Activated CD8-positive, alpha-beta T cell treated with anti-CD3 and anti-CD28 coated beads for 36 hours (primary cell): ENCODE data around the gene TRUB1. TPM values are rescaled to one million over a fixed set of nuclear protein-coding genes. Genes with fewer than 3 reads are reported as not detected.

Source experiments
- ATAC-seq: fragments of 200-7000 bp; cut with Tn5 transposase; one replicate; pipeline ENCODE4 v1.10.0; 2021; ENCODE audit warnings: mild to moderate bottlenecking, moderate library complexity
- CTCF ChIA-PET: fragments of 350-600 bp; sonication (Branson Sonifier 250); formaldehyde crosslinking; loops from one replicate; lab custom pipeline; 2021; ENCODE audit warnings: antibody characterized with exemption; lab: Charles Lee
- POLR2A ChIA-PET: fragments of 350-600 bp; sonication (Branson Sonifier 250); formaldehyde crosslinking; loops from one replicate; lab custom pipeline; 2021; ENCODE audit warnings: antibody characterized with exemption; lab: Charles Lee
- DNase-seq: peaks from one replicate; pipeline ENCODE4 v3.0.0-alpha.2; 2020
- H3K27ac Mint-ChIP-seq: one replicate; pipeline ENCODE4 v1.8.0; 2021; ENCODE audit warnings: mild to moderate bottlenecking, mixed read lengths
- H3K27me3 Mint-ChIP-seq: one replicate; pipeline ENCODE4 v1.8.0; 2021; ENCODE audit warnings: mixed read lengths
- H3K36me3 Mint-ChIP-seq: one replicate; pipeline ENCODE4 v1.8.0; 2021; ENCODE audit warnings: low read depth, mixed read lengths
- H3K4me1 Mint-ChIP-seq: one replicate; pipeline ENCODE4 v1.8.0; 2021; ENCODE audit warnings: low read depth, mixed read lengths
- H3K4me3 Mint-ChIP-seq: one replicate; pipeline ENCODE4 v1.8.0; 2021; ENCODE audit warnings: mild to moderate bottlenecking, moderate library complexity, mixed read lengths
- H3K9me3 Mint-ChIP-seq: one replicate; pipeline ENCODE4 v1.8.0; 2021; ENCODE audit warnings: mixed read lengths
- CTCF ChIP-seq: fragments of 200-600 bp; IDR thresholded peaks from one replicate; pipeline ENCODE4 v1.8.0; 2022; ENCODE audit warnings: antibody characterized with exemption, mild to moderate bottlenecking
- intact Hi-C: fragments of 100-400 bp; cut with micrococcal nuclease; formaldehyde crosslinking; loops from one replicate; pipeline ENCODE4 v1.10.0; 2022
- total RNA-seq, 2 experiments: library from RNA; stranded (reverse); gene quantifications; one replicate each; pipeline ENCODE4 v1.2.3, GENCODE V29; 2021

Gene TRUB1
- total RNA-seq, 2 experiments from 2014 or later = 14.9 to 16.8 TPM

- H3K4me1 Mint-ChIP-seq = peaks cover 25% of the 10 kb centered on the region
- ATAC-seq = peak; percentile 52
- H3K36me3 Mint-ChIP-seq = no peaks in the 10 kb centered on the region
- intact Hi-C loops = no loop called here
- TF ChIP-seq CTCF = no peak
- H3K27ac Mint-ChIP-seq = peak overlapping the region; percentile 67
- CTCF ChIA-PET = interaction anchor here (1.1 to 1.9 kb wide), 3 partner anchors 19 to 37 kb away, joined by 3 to 8 read pairs (median 3); no protein-coding TSS in a partner anchor
- POLR2A ChIA-PET = no interaction called here
- no peak overlapping the region for H3K4me3 Mint-ChIP-seq
- no peak for DNase-seq
- H3K27me3 Mint-ChIP-seq = peaks cover 4% of the 10 kb centered on the region
- H3K9me3 Mint-ChIP-seq = no peaks in the 10 kb centered on the region
Measured at GRCh38 chr10:114914560-114914959, 23.4 kb upstream of the TRUB1 start.

- no peak overlapping the region for H3K4me3 Mint-ChIP-seq
- peak overlapping the region; percentile 67 for H3K27ac Mint-ChIP-seq
- H3K36me3 Mint-ChIP-seq = no peaks in the 10 kb centered on the region
- H3K9me3 Mint-ChIP-seq = no peaks in the 10 kb centered on the region
- POLR2A ChIA-PET = no interaction called here
- peaks cover 5% of the 10 kb centered on the region for H3K27me3 Mint-ChIP-seq
- CTCF ChIA-PET = interaction anchor here (1.9 kb wide), 1 partner anchor 38 kb away, joined by 8 read pairs; no protein-coding TSS in a partner anchor
- intact Hi-C loops = no loop called here
- peaks cover 25% of the 10 kb centered on the region for H3K4me1 Mint-ChIP-seq
- ATAC-seq = no peak
- TF ChIP-seq CTCF = no peak
- no peak for DNase-seq
Measured at GRCh38 chr10:114915294-114915693, 22.7 kb upstream of the TRUB1 start.

DNA sequence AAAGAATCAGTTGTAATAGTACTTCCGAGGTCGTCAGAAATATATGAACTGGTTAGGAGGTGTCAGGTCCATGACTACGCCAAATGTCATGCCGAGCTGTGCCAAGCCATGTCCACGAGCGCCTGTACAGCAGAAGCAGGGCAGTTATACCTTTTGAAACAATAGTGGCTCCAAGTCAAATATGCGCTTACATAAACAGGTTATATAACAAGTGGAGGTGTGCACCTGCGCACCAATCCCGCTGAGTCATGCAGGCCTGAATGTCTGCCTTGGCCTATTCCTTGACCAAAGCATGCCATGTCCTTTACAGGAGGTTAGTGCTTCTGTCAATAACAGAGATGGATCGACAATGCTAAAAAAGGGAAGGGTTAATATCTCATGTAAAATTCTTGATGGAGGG is 21.3 kb upstream of the TRUB1 start:
- CTCF ChIA-PET = interaction anchor here (1.0 kb wide), 1 partner anchor 302 kb away, joined by 3 read pairs; no protein-coding TSS in a partner anchor
- ATAC-seq (no peak), DNase-seq (no peak)
- peaks cover 6% of the 10 kb centered on the region for H3K27me3 Mint-ChIP-seq
- no peak for TF ChIP-seq CTCF
- intact Hi-C loops = no loop called here
- no peaks in the 10 kb centered on the region for H3K9me3 Mint-ChIP-seq
- no peak overlapping the region for H3K27ac Mint-ChIP-seq
- POLR2A ChIA-PET = no interaction called here
- peaks cover 18% of the 10 kb centered on the region for H3K4me1 Mint-ChIP-seq
- no peak overlapping the region for H3K4me3 Mint-ChIP-seq
- no peaks in the 10 kb centered on the region for H3K36me3 Mint-ChIP-seq

GRCh38 chr10:114917459-114917858 is 20.5 kb upstream of the TRUB1 start:
- intact Hi-C loops = no loop called here
- CTCF ChIA-PET = interaction anchor here (1.0 kb wide), 1 partner anchor 302 kb away, joined by 3 read pairs; no protein-coding TSS in a partner anchor
- no peak for TF ChIP-seq CTCF
- Mint-ChIP-seq H3K9me3 (no peaks in the 10 kb centered on the region), H3K27me3 (peaks cover 7% of the 10 kb centered on the region), H3K4me3 (no peak overlapping the region), H3K36me3 (no peaks in the 10 kb centered on the region), H3K4me1 (peaks cover 12% of the 10 kb centered on the region), H3K27ac (no peak overlapping the region)
- DNase-seq (no peak), ATAC-seq (no peak)
- POLR2A ChIA-PET = no interaction called here

DNA sequence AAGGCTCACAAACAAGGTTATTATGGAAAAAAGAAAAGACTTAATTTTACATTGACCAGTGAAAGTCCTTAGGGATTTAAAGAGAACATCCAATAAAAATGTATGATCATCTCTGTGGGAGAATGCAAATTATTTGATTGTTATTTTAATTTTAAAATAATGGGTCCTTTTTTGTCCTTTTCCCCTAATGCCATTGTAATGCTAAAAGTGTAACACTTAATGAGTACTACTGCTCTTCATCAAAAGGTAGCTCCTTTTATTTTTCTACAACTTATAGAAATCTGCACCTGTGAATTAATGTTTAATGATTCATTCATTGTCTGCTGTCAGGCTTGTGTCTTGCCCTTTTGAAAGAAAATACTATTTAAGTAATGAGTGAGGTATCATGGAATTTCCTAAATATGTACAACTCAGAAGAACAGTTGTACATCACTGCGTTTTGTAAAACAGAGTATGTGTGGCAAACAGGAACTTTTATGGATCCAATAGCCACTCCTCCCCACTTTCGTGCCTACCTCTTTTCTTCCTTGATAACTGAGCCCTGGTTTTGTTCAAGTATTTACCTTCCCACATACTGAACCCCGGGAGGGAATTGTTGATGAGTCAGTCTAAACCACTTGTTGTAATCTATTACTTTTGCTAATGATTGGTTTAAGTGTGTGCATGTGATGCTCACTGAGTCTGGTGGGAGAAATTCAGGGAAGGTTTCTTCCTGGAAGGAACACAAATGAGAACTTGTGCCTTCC is 19.9 kb upstream of the TRUB1 start:
- intact Hi-C loops = no loop called here
- Mint-ChIP-seq H3K4me3 (no peak overlapping the region), H3K9me3 (no peaks in the 10 kb centered on the region), H3K4me1 (peaks cover 12% of the 10 kb centered on the region), H3K27me3 (peaks cover 11% of the 10 kb centered on the region), H3K27ac (no peak overlapping the region), H3K36me3 (no peaks in the 10 kb centered on the region)
- CTCF ChIA-PET = no interaction called here
- POLR2A ChIA-PET = no interaction called here
- no peak for DNase-seq
- no peak for ATAC-seq
- TF ChIP-seq CTCF = no peak
